Dendritic cell treated with granulocyte-macrophage colony-stimulating factor and Interleukin-4, amounts not matched to agents 40 ng/mL and 50 ng/mL, for 4 days (primary cell): ENCODE data around the gene SRSF11.
"Not testable (repeated sequence)": the region's sequence is repeated elsewhere in the genome, so short reads cannot be mapped to it uniquely, and the experiment has no call there.

ENCODE experiments used
- H3K27ac Mint-ChIP-seq: one replicate; pipeline ENCODE4 v1.8.0; 2022; ENCODE audit warnings: mild to moderate bottlenecking, mixed read lengths
- H3K27me3 Mint-ChIP-seq: one replicate; pipeline ENCODE4 v1.8.0; 2022; ENCODE audit warnings: mild to moderate bottlenecking, mixed read lengths
- H3K36me3 Mint-ChIP-seq: one replicate; pipeline ENCODE4 v1.8.0; 2022; ENCODE audit warnings: low read depth, mixed read lengths
- H3K4me1 Mint-ChIP-seq: one replicate; pipeline ENCODE4 v1.8.0; 2022; ENCODE audit warnings: low read depth, mixed read lengths
- H3K4me3 Mint-ChIP-seq: one replicate; pipeline ENCODE4 v1.8.0; 2022; ENCODE audit warnings: mild to moderate bottlenecking, moderate library complexity, mixed read lengths
- H3K9me3 Mint-ChIP-seq: one replicate; pipeline ENCODE4 v1.8.0; 2022; ENCODE audit warnings: mixed read lengths
- intact Hi-C: fragments of 100-400 bp; cut with micrococcal nuclease; formaldehyde crosslinking; loops from one replicate; pipeline ENCODE4 v1.15.0; 2022

The SRSF11 gene

GRCh38 chr1:70221238-70222121 is at the start of gene SRSF11:
Gene SRSF11 (plus strand): TSS chr1:70221380. CDS start chr1:70221637, 257 bp downstream.
- Mint-ChIP-seq H3K9me3 (no peaks in the 10 kb centered on the region), H3K4me1 (peaks cover 20% of the 10 kb centered on the region), H3K4me3 (peak within 1 kb of the TSS; percentile 86), H3K27me3 (no peaks in the 10 kb centered on the region), H3K36me3 (peaks cover 41% of the 10 kb centered on the region), H3K27ac (peak within 1 kb of the TSS; percentile 94)
- intact Hi-C loops: loop anchor here (1.0 to 5.0 kb wide), 3 partner anchors 16 to 191 kb away; partner anchors contain the start of genes ANKRD13C, CTH and LRRC40

- H3K4me1 Mint-ChIP-seq: no peaks in the 10 kb centered on the region
- H3K27me3 Mint-ChIP-seq: no peaks in the 10 kb centered on the region
- intact Hi-C loops: no loop called here
- H3K9me3 Mint-ChIP-seq: no peaks in the 10 kb centered on the region
- H3K36me3 Mint-ChIP-seq: peaks cover 50% of the 10 kb centered on the region
- H3K27ac Mint-ChIP-seq: no peak overlapping the region
- no peak overlapping the region for H3K4me3 Mint-ChIP-seq
Measured at GRCh38 chr1:70171512-70171911, 49.7 kb upstream of the SRSF11 start.

- H3K36me3 Mint-ChIP-seq: peaks cover 54% of the 10 kb centered on the region
- H3K27me3 Mint-ChIP-seq, H3K27ac Mint-ChIP-seq, H3K4me1 Mint-ChIP-seq, H3K4me3 Mint-ChIP-seq, H3K9me3 Mint-ChIP-seq: not testable (repeated sequence)
- intact Hi-C loops: loop anchor here (10.0 kb wide), 1 partner anchor 50 kb away; no protein-coding TSS in a partner anchor
Measured at GRCh38 chr1:70185181-70185580, 36.0 kb upstream of the SRSF11 start.

- no peak overlapping the region for H3K27ac Mint-ChIP-seq
- no peaks in the 10 kb centered on the region for H3K4me1 Mint-ChIP-seq
- H3K36me3 Mint-ChIP-seq: peaks cover 39% of the 10 kb centered on the region
- intact Hi-C loops: loop anchor here (10.0 kb wide), 1 partner anchor 46 kb away; no protein-coding TSS in a partner anchor
- no peaks in the 10 kb centered on the region for H3K9me3 Mint-ChIP-seq
- no peaks in the 10 kb centered on the region for H3K27me3 Mint-ChIP-seq
- H3K4me3 Mint-ChIP-seq: no peak overlapping the region
Measured at GRCh38 chr1:70188522-70188921, 32.7 kb upstream of the SRSF11 start.

GRCh38 chr1:70190180-70190579 is 31.0 kb upstream of the SRSF11 start:
- Mint-ChIP-seq H3K27ac (no peak overlapping the region), H3K4me3 (no peak overlapping the region), H3K9me3 (no peaks in the 10 kb centered on the region), H3K4me1 (no peaks in the 10 kb centered on the region), H3K36me3 (peaks cover 27% of the 10 kb centered on the region), H3K27me3 (no peaks in the 10 kb centered on the region)
- intact Hi-C loops: no loop called here

- peaks cover 14% of the 10 kb centered on the region for H3K36me3 Mint-ChIP-seq
- H3K4me3 Mint-ChIP-seq, H3K27me3 Mint-ChIP-seq, H3K27ac Mint-ChIP-seq, H3K9me3 Mint-ChIP-seq, intact Hi-C loops, H3K4me1 Mint-ChIP-seq: not testable (repeated sequence)
Measured at GRCh38 chr1:70192446-70192845, 28.7 kb upstream of the SRSF11 start.

- H3K27me3 Mint-ChIP-seq: no peaks in the 10 kb centered on the region
- no peaks in the 10 kb centered on the region for H3K4me1 Mint-ChIP-seq
- H3K9me3 Mint-ChIP-seq: no peaks in the 10 kb centered on the region
- intact Hi-C loops: no loop called here
- no peak overlapping the region for H3K27ac Mint-ChIP-seq
- H3K36me3 Mint-ChIP-seq: no peaks in the 10 kb centered on the region
- no peak overlapping the region for H3K4me3 Mint-ChIP-seq
Measured at GRCh38 chr1:70194601-70195000, 26.6 kb upstream of the SRSF11 start.

GRCh38 chr1:70195342-70195741 is 25.8 kb upstream of the SRSF11 start:
- intact Hi-C loops: no loop called here
- Mint-ChIP-seq H3K27ac (no peak overlapping the region), H3K27me3 (no peaks in the 10 kb centered on the region), H3K9me3 (no peaks in the 10 kb centered on the region), H3K4me3 (no peak overlapping the region), H3K36me3 (peaks cover 4% of the 10 kb centered on the region), H3K4me1 (no peaks in the 10 kb centered on the region)

GRCh38 chr1:70196333-70196732 is 24.8 kb upstream of the SRSF11 start:
- Mint-ChIP-seq H3K4me1 (no peaks in the 10 kb centered on the region), H3K27ac (no peak overlapping the region), H3K36me3 (peaks cover 9% of the 10 kb centered on the region), H3K9me3 (no peaks in the 10 kb centered on the region), H3K4me3 (no peak overlapping the region), H3K27me3 (no peaks in the 10 kb centered on the region)
- intact Hi-C loops: no loop called here

- H3K4me3 Mint-ChIP-seq: no peak overlapping the region
- no peaks in the 10 kb centered on the region for H3K27me3 Mint-ChIP-seq
- intact Hi-C loops: no loop called here
- no peaks in the 10 kb centered on the region for H3K9me3 Mint-ChIP-seq
- peaks cover 12% of the 10 kb centered on the region for H3K36me3 Mint-ChIP-seq
- peaks cover 26% of the 10 kb centered on the region for H3K4me1 Mint-ChIP-seq
- no peak overlapping the region for H3K27ac Mint-ChIP-seq
Measured at GRCh38 chr1:70200065-70200464, 21.1 kb upstream of the SRSF11 start.

- Mint-ChIP-seq H3K27me3 (no peaks in the 10 kb centered on the region), H3K36me3 (peaks cover 25% of the 10 kb centered on the region), H3K4me1 (peaks cover 29% of the 10 kb centered on the region), H3K9me3 (no peaks in the 10 kb centered on the region), H3K4me3 (no peak overlapping the region), H3K27ac (peak overlapping the region; percentile 21)
- intact Hi-C loops: no loop called here
Measured at GRCh38 chr1:70202173-70202758, 18.9 kb upstream of the SRSF11 start.

GRCh38 chr1:70204139-70204538 is 17.0 kb upstream of the SRSF11 start:
- no peak overlapping the region for H3K27ac Mint-ChIP-seq
- no peaks in the 10 kb centered on the region for H3K9me3 Mint-ChIP-seq
- H3K4me3 Mint-ChIP-seq: peak overlapping the region; percentile 91
- peaks cover 39% of the 10 kb centered on the region for H3K36me3 Mint-ChIP-seq
- H3K27me3 Mint-ChIP-seq: no peaks in the 10 kb centered on the region
- H3K4me1 Mint-ChIP-seq: peaks cover 40% of the 10 kb centered on the region
- intact Hi-C loops: loop anchor here (2.0 kb wide), 2 partner anchors 151 to 877 kb away; partner anchors contain the start of genes ANKRD13C and ZRANB2

GRCh38 chr1:70204600-70204999 is 16.6 kb upstream of the SRSF11 start:
- intact Hi-C loops: loop anchor here (2.0 kb wide), 2 partner anchors 150 to 876 kb away; partner anchors contain the start of genes ANKRD13C and ZRANB2

GRCh38 chr1:70205071-70205433 is 16.1 kb upstream of the SRSF11 start:
- no peaks in the 10 kb centered on the region for H3K27me3 Mint-ChIP-seq
- peaks cover 47% of the 10 kb centered on the region for H3K36me3 Mint-ChIP-seq
- peak overlapping the region; percentile 91 for H3K4me3 Mint-ChIP-seq
- intact Hi-C loops: loop anchor here (1.0 to 2.0 kb wide), 3 partner anchors 16 to 876 kb away; partner anchors contain the start of genes ANKRD13C, SRSF11 and ZRANB2
- peaks cover 43% of the 10 kb centered on the region for H3K4me1 Mint-ChIP-seq
- H3K27ac Mint-ChIP-seq: peak overlapping the region; percentile 94
- H3K9me3 Mint-ChIP-seq: no peaks in the 10 kb centered on the region

More at GRCh38 chr1:70204600-70204999, 16.6 kb upstream of the SRSF11 start:
- H3K4me3 Mint-ChIP-seq: peak overlapping the region; percentile 91
- peak overlapping the region; percentile 94 for H3K27ac Mint-ChIP-seq
- no peaks in the 10 kb centered on the region for H3K9me3 Mint-ChIP-seq
- peaks cover 44% of the 10 kb centered on the region for H3K36me3 Mint-ChIP-seq
- H3K27me3 Mint-ChIP-seq: no peaks in the 10 kb centered on the region
- peaks cover 40% of the 10 kb centered on the region for H3K4me1 Mint-ChIP-seq
